ENCODE results near the gene STPG1. TPM values are rescaled to one million over a fixed set of nuclear protein-coding genes. Genes with fewer than 3 reads are reported as not detected.

The STPG1 gene
- total RNA-seq, 1 experiment from 2014 or later, result 12.8 TPM

GRCh38 chr1:24318615-24319311, 94.8 kb downstream of the STPG1 start:
- TF ChIP-seq CTCF (IDR thresholded peaks at IDR 0.05) (no peak), ZNF423 (CRISPR knock-in tag; IDR thresholded peaks at IDR 0.05) (no peak), SP1 (CRISPR knock-in tag; conservative IDR thresholded peaks at IDR 0.05) (0 out of 2 replicates have a peak, but pooled peaks have one; percentile 23), ZNF138 (CRISPR knock-in tag; conservative IDR thresholded peaks at IDR 0.05) (no peak), TP53 (CRISPR knock-in tag; IDR thresholded peaks at IDR 0.05) (no peak)
- Mint-ChIP-seq H3K36me3 (no peaks in the 10 kb centered on the region), H3K9me3 (no peaks in the 10 kb centered on the region), H3K4me1 (peaks cover 50% of the 10 kb centered on the region), H3K4me3 (peak overlapping the region; percentile 71), H3K27me3 (ENCODE audit: low read depth) (peaks cover 43% of the 10 kb centered on the region), H3K27ac (no peak overlapping the region)
- DNase-seq (ENCODE audit: low spot score), result no peak
- POLR2A ChIA-PET, result interaction anchor here (0.6 to 1.3 kb wide), 6 partner anchors 10 to 704 kb away, joined by 3 to 7 read pairs (median 4); no protein-coding TSS in a partner anchor
- CTCF ChIA-PET, result interaction anchor here (0.6 to 6.1 kb wide), 12 partner anchors 10 to 181 kb away, joined by 3 to 39 read pairs (median 4); no protein-coding TSS in a partner anchor
- ATAC-seq, result no peak

DNA sequence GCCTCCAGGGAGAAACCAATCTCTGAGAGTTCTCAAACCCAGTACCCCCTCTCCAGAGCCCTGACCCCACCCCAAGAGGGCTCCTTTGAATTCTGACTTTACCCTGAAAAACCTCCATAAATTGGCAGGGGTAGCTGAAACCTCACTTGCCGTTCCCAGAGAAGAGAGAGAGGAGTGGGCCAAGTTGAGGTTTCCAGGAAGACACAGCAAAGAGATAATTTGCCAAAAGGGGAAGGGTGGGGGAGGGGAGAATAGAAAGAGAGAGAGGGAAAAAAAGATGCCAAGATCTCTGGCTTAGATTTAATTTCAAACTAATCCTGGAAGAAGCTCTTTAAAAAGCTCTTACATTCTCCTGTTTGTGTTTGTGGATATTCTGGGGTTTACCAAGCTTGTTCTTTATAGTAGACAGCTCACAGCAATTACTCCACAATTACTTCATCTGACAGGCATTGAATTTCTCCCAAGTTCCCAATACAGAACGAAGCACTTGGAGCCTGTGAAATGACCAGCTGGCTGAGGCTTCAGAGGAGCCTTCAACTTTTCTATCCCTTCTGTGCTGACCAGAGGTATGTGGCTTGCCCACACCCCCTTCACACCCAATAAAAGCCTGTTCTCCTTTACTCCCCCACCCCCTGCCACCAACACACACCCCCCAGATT, 95.5 kb downstream of the STPG1 start:
- peaks cover 43% of the 10 kb centered on the region for H3K4me1 Mint-ChIP-seq
- H3K4me3 Mint-ChIP-seq, result no peak overlapping the region
- no peak for DNase-seq (ENCODE audit: low spot score)
- H3K36me3 Mint-ChIP-seq, result no peaks in the 10 kb centered on the region
- H3K27me3 Mint-ChIP-seq (ENCODE audit: low read depth), result peaks cover 36% of the 10 kb centered on the region
- POLR2A ChIA-PET, result interaction anchor here (1.3 kb wide), 1 partner anchor 10 kb away, joined by 4 read pairs; no protein-coding TSS in a partner anchor
- no peaks in the 10 kb centered on the region for H3K9me3 Mint-ChIP-seq
- ATAC-seq, result no peak
- CTCF ChIA-PET, result interaction anchor here (0.6 to 6.1 kb wide), 7 partner anchors 10 to 182 kb away, joined by 4 to 39 read pairs (median 10); no protein-coding TSS in a partner anchor
- no peak for TF ChIP-seq GABPB1 (CRISPR knock-in tag; IDR thresholded peaks at IDR 0.05)
- TF ChIP-seq, protein P1, sequence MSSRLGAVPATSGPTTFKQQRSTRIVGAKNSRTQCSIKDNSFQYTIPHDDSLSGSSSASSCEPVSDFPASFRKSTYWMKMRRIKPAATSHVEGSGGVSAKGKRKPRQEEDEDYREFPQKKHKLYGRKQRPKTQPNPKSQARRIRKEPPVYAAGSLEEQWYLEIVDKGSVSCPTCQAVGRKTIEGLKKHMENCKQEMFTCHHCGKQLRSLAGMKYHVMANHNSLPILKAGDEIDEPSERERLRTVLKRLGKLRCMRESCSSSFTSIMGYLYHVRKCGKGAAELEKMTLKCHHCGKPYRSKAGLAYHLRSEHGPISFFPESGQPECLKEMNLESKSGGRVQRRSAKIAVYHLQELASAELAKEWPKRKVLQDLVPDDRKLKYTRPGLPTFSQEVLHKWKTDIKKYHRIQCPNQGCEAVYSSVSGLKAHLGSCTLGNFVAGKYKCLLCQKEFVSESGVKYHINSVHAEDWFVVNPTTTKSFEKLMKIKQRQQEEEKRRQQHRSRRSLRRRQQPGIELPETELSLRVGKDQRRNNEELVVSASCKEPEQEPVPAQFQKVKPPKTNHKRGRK (CRISPR knock-in tag; IDR thresholded peaks at IDR 0.05; ENCODE audit: borderline replicate concordance), result no peak
- TF ChIP-seq SMAD4 (CRISPR knock-in tag; IDR thresholded peaks at IDR 0.05), result no peak
- TF ChIP-seq, protein P2, sequence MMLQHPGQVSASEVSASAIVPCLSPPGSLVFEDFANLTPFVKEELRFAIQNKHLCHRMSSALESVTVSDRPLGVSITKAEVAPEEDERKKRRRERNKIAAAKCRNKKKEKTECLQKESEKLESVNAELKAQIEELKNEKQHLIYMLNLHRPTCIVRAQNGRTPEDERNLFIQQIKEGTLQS (CRISPR knock-in tag; conservative IDR thresholded peaks at IDR 0.05), result no peak
- no peak for TF ChIP-seq OVOL2 (CRISPR knock-in tag; IDR thresholded peaks at IDR 0.05; ENCODE audit: borderline replicate concordance)
- TF ChIP-seq, protein P3, sequence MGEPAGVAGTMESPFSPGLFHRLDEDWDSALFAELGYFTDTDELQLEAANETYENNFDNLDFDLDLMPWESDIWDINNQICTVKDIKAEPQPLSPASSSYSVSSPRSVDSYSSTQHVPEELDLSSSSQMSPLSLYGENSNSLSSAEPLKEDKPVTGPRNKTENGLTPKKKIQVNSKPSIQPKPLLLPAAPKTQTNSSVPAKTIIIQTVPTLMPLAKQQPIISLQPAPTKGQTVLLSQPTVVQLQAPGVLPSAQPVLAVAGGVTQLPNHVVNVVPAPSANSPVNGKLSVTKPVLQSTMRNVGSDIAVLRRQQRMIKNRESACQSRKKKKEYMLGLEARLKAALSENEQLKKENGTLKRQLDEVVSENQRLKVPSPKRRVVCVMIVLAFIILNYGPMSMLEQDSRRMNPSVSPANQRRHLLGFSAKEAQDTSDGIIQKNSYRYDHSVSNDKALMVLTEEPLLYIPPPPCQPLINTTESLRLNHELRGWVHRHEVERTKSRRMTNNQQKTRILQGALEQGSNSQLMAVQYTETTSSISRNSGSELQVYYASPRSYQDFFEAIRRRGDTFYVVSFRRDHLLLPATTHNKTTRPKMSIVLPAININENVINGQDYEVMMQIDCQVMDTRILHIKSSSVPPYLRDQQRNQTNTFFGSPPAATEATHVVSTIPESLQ (CRISPR knock-in tag; IDR thresholded peaks at IDR 0.05), result no peak
- TF ChIP-seq FOXK1 (CRISPR knock-in tag; IDR thresholded peaks at IDR 0.05), result no peak
- TF ChIP-seq TCF7 (CRISPR knock-in tag; IDR thresholded peaks at IDR 0.05; ENCODE audit: low read depth), result no peak
- TF ChIP-seq ATF1 (CRISPR knock-in tag; IDR thresholded peaks at IDR 0.05), result no peak
- TF ChIP-seq PREB (CRISPR knock-in tag; IDR thresholded peaks at IDR 0.05; ENCODE audit: borderline replicate concordance), result no peak
- TF ChIP-seq ZNF671 (CRISPR knock-in tag; IDR thresholded peaks at IDR 0.05), result no peak
- no peak for TF ChIP-seq NR2C2 (CRISPR knock-in tag; IDR thresholded peaks at IDR 0.05)
- TF ChIP-seq KAT7 (CRISPR knock-in tag; IDR thresholded peaks at IDR 0.05; ENCODE audit: borderline replicate concordance), result no peak
- TF ChIP-seq JUN (CRISPR knock-in tag; IDR thresholded peaks at IDR 0.05), result no peak
- TF ChIP-seq ARID4B (CRISPR knock-in tag; IDR thresholded peaks at IDR 0.05; ENCODE audit: borderline replicate concordance), result no peak
- no peak overlapping the region for H3K27ac Mint-ChIP-seq

Measured in WTC11 (cell line).